Vagina (tissue), 2 donors: Measurements from ENCODE around the gene FHDC1.

Experiments used
- CTCF ChIP-seq, 3 experiments: fragments of 450-650 bp in 2 of 3; fragments of 200-600 bp in 1 of 3; sonication (generic) in 1 of 3; IDR thresholded peaks; one replicate each; pipeline ENCODE4 v1.5.1; 2017 to 2019; ENCODE audit warnings: antibody characterized with exemption in 3 of 3, mild to moderate bottlenecking in 2 of 3, moderate library complexity in 2 of 3
- POLR2A ChIP-seq, 2 donors: fragments of 450-650 bp; IDR thresholded peaks; one replicate each; pipeline ENCODE4 v1.6.1; 2017; ENCODE audit warnings: antibody characterized with exemption in 2 of 2, mild to moderate bottlenecking in 2 of 2, moderate library complexity in 2 of 2
- POLR2AphosphoS5 ChIP-seq, 2 donors: sonication (generic); formaldehyde crosslinking; IDR thresholded peaks; one replicate each; pipeline ENCODE4 v1.9.0; 2017; ENCODE audit warnings: antibody characterized with exemption in 2 of 2, mild to moderate bottlenecking in 2 of 2, low read depth in 1 of 2; ENCODE audit not compliant: insufficient read depth in 1 of 2

GRCh38 chr4:153005899-153006381 lies 69.8 kb downstream of the FHDC1 start:
- no peak for TF ChIP-seq CTCF (IDR thresholded peaks at IDR 0.05)
- no peak for TF ChIP-seq POLR2A (IDR thresholded peaks at IDR 0.05)
- TF ChIP-seq POLR2AphosphoS5 (IDR thresholded peaks at IDR 0.05; ENCODE audit: insufficient read depth in 1 of 2, low read depth in 1 of 2): no peak
